ENCODE measurements around the gene BHLHE23.

The BHLHE23 gene

GRCh38 chr20:63014710-63015109 lies 7.9 kb upstream of the BHLHE23 start:
- H3K9ac ChIP-seq (ENCODE audit: low read depth, low read length): no peak overlapping the region
- peak; percentile 27 for DNase-seq
- no peaks in the 10 kb centered on the region for H3K27me3 ChIP-seq (ENCODE audit: insufficient read depth, low read length, poor library complexity)
- H4K20me1 ChIP-seq (ENCODE audit: insufficient read depth, low read length): peaks cover 28% of the 10 kb centered on the region
- H3K27ac ChIP-seq (ENCODE audit: low read length): peak overlapping the region; percentile 49; the same call in 1 of the 2 replicates
- H3K36me3 ChIP-seq (ENCODE audit: insufficient read depth, low read length): peaks cover 50% of the 10 kb centered on the region
- no peak for ATAC-seq (ENCODE audit: insufficient read depth, low read depth)
- no peak overlapping the region; the same call in 1 of the 2 replicates for H3K4me2 ChIP-seq (ENCODE audit: insufficient read depth, low read length)
- TF ChIP-seq CTCF (IDR thresholded peaks at IDR 0.05; ENCODE audit: borderline replicate concordance, extremely low read depth, low read length, poor library complexity, severe bottlenecking) (no peak), EZH2 (IDR thresholded peaks at IDR 0.05; ENCODE audit: borderline replicate concordance, low read depth, low read length, severe bottlenecking) (no peak)
- H2AFZ ChIP-seq (ENCODE audit: low read depth, low read length): no peak overlapping the region
- peaks cover 22% of the 10 kb centered on the region for H3K4me1 ChIP-seq (ENCODE audit: insufficient read depth, low read length)
- peaks cover 80% of the 10 kb centered on the region for H3K79me2 ChIP-seq (ENCODE audit: insufficient read depth, low read length)
- H3K9me3 ChIP-seq (ENCODE audit: insufficient read depth, low read length, severe bottlenecking): peaks cover 24% of the 10 kb centered on the region
- no peak overlapping the region for H3K4me3 ChIP-seq (ENCODE audit: low read depth in 1 of 2, low read length in 2 of 2)

- peaks cover 24% of the 10 kb centered on the region for H3K9me3 ChIP-seq (ENCODE audit: insufficient read depth, low read length, severe bottlenecking)
- H3K4me2 ChIP-seq (ENCODE audit: insufficient read depth, low read length): no peak overlapping the region
- H3K9ac ChIP-seq (ENCODE audit: low read depth, low read length): no peak overlapping the region
- no peak overlapping the region; the same call in 1 of the 2 replicates for H3K27ac ChIP-seq (ENCODE audit: low read length)
- peaks cover 50% of the 10 kb centered on the region for H3K36me3 ChIP-seq (ENCODE audit: insufficient read depth, low read length)
- H3K79me2 ChIP-seq (ENCODE audit: insufficient read depth, low read length): peaks cover 80% of the 10 kb centered on the region
- no peaks in the 10 kb centered on the region for H3K27me3 ChIP-seq (ENCODE audit: insufficient read depth, low read length, poor library complexity)
- H4K20me1 ChIP-seq (ENCODE audit: insufficient read depth, low read length): peaks cover 28% of the 10 kb centered on the region
- ATAC-seq (ENCODE audit: insufficient read depth, low read depth) (no peak), DNase-seq (no peak)
- H3K4me1 ChIP-seq (ENCODE audit: insufficient read depth, low read length): peaks cover 26% of the 10 kb centered on the region
- no peak for TF ChIP-seq CTCF (IDR thresholded peaks at IDR 0.05; ENCODE audit: borderline replicate concordance, extremely low read depth, low read length, poor library complexity, severe bottlenecking)
- no peak for TF ChIP-seq EZH2 (IDR thresholded peaks at IDR 0.05; ENCODE audit: borderline replicate concordance, low read depth, low read length, severe bottlenecking)
- no peak overlapping the region for H3K4me3 ChIP-seq (ENCODE audit: low read depth in 1 of 2, low read length in 2 of 2)
- no peak overlapping the region for H2AFZ ChIP-seq (ENCODE audit: low read depth, low read length)
Measured at GRCh38 chr20:63014287-63014686, 7.5 kb upstream of the BHLHE23 start.

- no peak overlapping the region for H3K27ac ChIP-seq (ENCODE audit: low read length)
- peaks cover 77% of the 10 kb centered on the region for H3K79me2 ChIP-seq (ENCODE audit: insufficient read depth, low read length)
- H3K9me3 ChIP-seq (ENCODE audit: insufficient read depth, low read length, severe bottlenecking): peaks cover 24% of the 10 kb centered on the region
- no peak overlapping the region for H3K4me3 ChIP-seq (ENCODE audit: low read depth in 1 of 2, low read length in 2 of 2)
- H3K4me1 ChIP-seq (ENCODE audit: insufficient read depth, low read length): peaks cover 36% of the 10 kb centered on the region
- H3K36me3 ChIP-seq (ENCODE audit: insufficient read depth, low read length): peaks cover 49% of the 10 kb centered on the region
- H3K4me2 ChIP-seq (ENCODE audit: insufficient read depth, low read length): no peak overlapping the region
- H2AFZ ChIP-seq (ENCODE audit: low read depth, low read length): no peak overlapping the region
- DNase-seq: no peak
- no peaks in the 10 kb centered on the region for H3K27me3 ChIP-seq (ENCODE audit: insufficient read depth, low read length, poor library complexity)
- H3K9ac ChIP-seq (ENCODE audit: low read depth, low read length): no peak overlapping the region
- TF ChIP-seq CTCF (IDR thresholded peaks at IDR 0.05; ENCODE audit: borderline replicate concordance, extremely low read depth, low read length, poor library complexity, severe bottlenecking) (no peak), EZH2 (IDR thresholded peaks at IDR 0.05; ENCODE audit: borderline replicate concordance, low read depth, low read length, severe bottlenecking) (no peak)
- peaks cover 24% of the 10 kb centered on the region for H4K20me1 ChIP-seq (ENCODE audit: insufficient read depth, low read length)
- ATAC-seq (ENCODE audit: insufficient read depth, low read depth): no peak
Measured at GRCh38 chr20:63013207-63013606, 6.4 kb upstream of the BHLHE23 start.
